ENCODE results near the gene ZNF777.
"Not testable (repeated sequence)": the region's sequence is repeated elsewhere in the genome, so short reads cannot be mapped to it uniquely, and the experiment has no call there.

Gene ZNF777

GRCh38 chr7:149460493-149461277 lies at the start of gene ZNF777:
Gene ZNF777 (minus strand): TSS chr7:149461062. CDS start chr7:149456022, 5,040 bp downstream.
- DNase-seq, result peak; percentile 67 to 68

- DNase-seq, result no peak
Measured at GRCh38 chr7:149510248-149510647, 49.4 kb upstream of the ZNF777 start.

GRCh38 chr7:149509774-149510173 lies 48.9 kb upstream of the ZNF777 start:
- DNase-seq, result no peak

- DNase-seq, result no peak
Measured at GRCh38 chr7:149505551-149505950, 44.7 kb upstream of the ZNF777 start.

GRCh38 chr7:149501651-149502050 lies 40.8 kb upstream of the ZNF777 start:
- no peak for DNase-seq

- no peak for DNase-seq
Measured at GRCh38 chr7:149500910-149501309, 40.0 kb upstream of the ZNF777 start.

GRCh38 chr7:149500201-149500600 lies 39.3 kb upstream of the ZNF777 start:
- DNase-seq, result no peak

GRCh38 chr7:149498811-149499210 lies 37.9 kb upstream of the ZNF777 start:
- no peak for DNase-seq

- DNase-seq, result peak; percentile 56 to 64
Measured at GRCh38 chr7:149497467-149498261, 36.8 kb upstream of the ZNF777 start, which contains the start of gene ZNF746. Gene ZNF746 (minus strand): TSS chr7:149497809. CDS start chr7:149497536, 273 bp downstream.

GRCh38 chr7:149496642-149497391 lies 36.0 kb upstream of the ZNF777 start:
- DNase-seq, result no peak

- peak; percentile 1 to 22 for DNase-seq
Measured at GRCh38 chr7:149495785-149496641, 35.2 kb upstream of the ZNF777 start.

GRCh38 chr7:149494738-149495368 lies 34.0 kb upstream of the ZNF777 start:
- peak in 1 of 2 donors; percentile 2 for DNase-seq

- not testable (repeated sequence) for DNase-seq
Measured at GRCh38 chr7:149493975-149494374, 33.1 kb upstream of the ZNF777 start.

GRCh38 chr7:149493366-149493765 lies 32.5 kb upstream of the ZNF777 start:
- no peak for DNase-seq

GRCh38 chr7:149490083-149490760 lies 29.4 kb upstream of the ZNF777 start:
- DNase-seq, result no peak

GRCh38 chr7:149489391-149490024 lies 28.6 kb upstream of the ZNF777 start:
- no peak for DNase-seq

- no peak for DNase-seq
Measured at GRCh38 chr7:149479568-149479967, 18.7 kb upstream of the ZNF777 start.

- DNase-seq, result no peak
Measured at GRCh38 chr7:149478754-149479153, 17.9 kb upstream of the ZNF777 start.

GRCh38 chr7:149477494-149478443 lies 16.9 kb upstream of the ZNF777 start:
- DNase-seq, result no peak
